MM.1S (cell line): ENCODE data around the gene SLC25A1.

Source experiments
- EZH2 ChIP-seq: fragments of 300-600 bp; sonication (generic); optimal IDR thresholded peaks from 2 replicates; pipeline ENCODE3; 2017; ENCODE audit warnings: low read depth, mild to moderate bottlenecking, antibody characterized with exemption, low read length, mixed read lengths
- EZH2phosphoT487 ChIP-seq: fragments of 300-600 bp; sonication (generic); IDR thresholded peaks from 2 replicates; pipeline ENCODE4 v1.6.1; 2018; ENCODE audit warnings: antibody characterized with exemption, low read length
- TF ChIP-seq, protein P1 (sequence below): fragments of 300-600 bp; sonication (generic); IDR thresholded peaks from 2 replicates; pipeline ENCODE4 v1.5.1; 2016; ENCODE audit warnings: antibody characterized with exemption, low read length, mixed read lengths

DNA sequence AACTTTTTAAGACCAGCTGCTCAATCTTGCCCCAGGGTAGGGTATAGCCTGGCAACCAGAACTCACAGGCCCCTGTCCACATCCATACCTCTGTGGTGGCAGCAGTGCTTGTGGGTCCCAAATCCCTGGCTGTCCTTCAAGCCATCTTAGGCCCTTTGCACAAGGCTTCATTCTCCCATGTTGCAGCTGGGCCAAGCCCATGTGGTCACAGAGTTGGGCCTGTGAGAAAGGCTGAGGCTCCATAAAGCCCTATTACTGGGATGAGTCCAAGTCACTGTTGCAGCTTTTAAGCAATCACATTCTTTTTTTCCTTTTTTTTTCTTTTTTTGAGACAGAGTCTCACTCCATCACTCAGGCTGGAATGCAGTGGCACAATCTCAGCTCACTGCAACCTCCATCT lies 47.9 kb upstream of the SLC25A1 start:
- TF ChIP-seq EZH2 (no peak), EZH2phosphoT487 (no peak)
- TF ChIP-seq, protein P1, sequence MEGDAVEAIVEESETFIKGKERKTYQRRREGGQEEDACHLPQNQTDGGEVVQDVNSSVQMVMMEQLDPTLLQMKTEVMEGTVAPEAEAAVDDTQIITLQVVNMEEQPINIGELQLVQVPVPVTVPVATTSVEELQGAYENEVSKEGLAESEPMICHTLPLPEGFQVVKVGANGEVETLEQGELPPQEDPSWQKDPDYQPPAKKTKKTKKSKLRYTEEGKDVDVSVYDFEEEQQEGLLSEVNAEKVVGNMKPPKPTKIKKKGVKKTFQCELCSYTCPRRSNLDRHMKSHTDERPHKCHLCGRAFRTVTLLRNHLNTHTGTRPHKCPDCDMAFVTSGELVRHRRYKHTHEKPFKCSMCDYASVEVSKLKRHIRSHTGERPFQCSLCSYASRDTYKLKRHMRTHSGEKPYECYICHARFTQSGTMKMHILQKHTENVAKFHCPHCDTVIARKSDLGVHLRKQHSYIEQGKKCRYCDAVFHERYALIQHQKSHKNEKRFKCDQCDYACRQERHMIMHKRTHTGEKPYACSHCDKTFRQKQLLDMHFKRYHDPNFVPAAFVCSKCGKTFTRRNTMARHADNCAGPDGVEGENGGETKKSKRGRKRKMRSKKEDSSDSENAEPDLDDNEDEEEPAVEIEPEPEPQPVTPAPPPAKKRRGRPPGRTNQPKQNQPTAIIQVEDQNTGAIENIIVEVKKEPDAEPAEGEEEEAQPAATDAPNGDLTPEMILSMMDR = no peak
